Natural killer cell (primary cell): ENCODE data around the gene NAT16. TPM values are rescaled to one million over a fixed set of nuclear protein-coding genes. Genes with fewer than 3 reads are reported as not detected.

Experiments used
- ATAC-seq, 3 donors: fragments of 150-1000 bp in 2 of 3; fragments of 200-7000 bp in 1 of 3; cut with Tn5 transposase; 1 replicate in 1 of 3; 2 replicates in 2 of 3; pipeline ENCODE4 v1.10.0; 2021; ENCODE audit warnings: mild to moderate bottlenecking in 2 of 3, moderate library complexity in 2 of 3
- DNase-seq, 2 donors: peaks; one replicate each; pipeline versions ENCODE4 v3.0.0 to v3.0.0-alpha.2; 2013 to 2021; ENCODE audit warnings: mixed read lengths in 1 of 2
- H3K27ac ChIP-seq: one replicate; pipeline ENCODE4 v1.5.1; 2013; ENCODE audit warnings: mild to moderate bottlenecking, low read length
- H3K27me3 ChIP-seq: one replicate; pipeline ENCODE4 v1.6.1; 2013; ENCODE audit warnings: low read length; ENCODE audit not compliant: control insufficient read depth, insufficient read depth
- H3K36me3 ChIP-seq: one replicate; pipeline ENCODE4 v1.6.1; 2013; ENCODE audit warnings: low read length; ENCODE audit not compliant: control insufficient read depth, insufficient read depth
- H3K4me1 ChIP-seq: one replicate; pipeline ENCODE4 v1.6.1; 2013; ENCODE audit warnings: low read length; ENCODE audit not compliant: control insufficient read depth, insufficient read depth
- H3K4me3 ChIP-seq: one replicate; pipeline ENCODE4 v1.5.1; 2013; ENCODE audit warnings: low read length
- H3K9me3 ChIP-seq: one replicate; pipeline ENCODE4 v1.6.1; 2013; ENCODE audit warnings: low read length; ENCODE audit not compliant: control insufficient read depth, insufficient read depth
- H3K27ac Mint-ChIP-seq, 2 donors: one replicate each; pipeline ENCODE4 v1.8.0; 2022; ENCODE audit warnings: mild to moderate bottlenecking in 2 of 2, mixed read lengths in 2 of 2, moderate library complexity in 1 of 2
- H3K27me3 Mint-ChIP-seq, 2 donors: one replicate each; pipeline ENCODE4 v1.8.0; 2022; ENCODE audit warnings: low read depth in 2 of 2, mixed read lengths in 2 of 2
- H3K36me3 Mint-ChIP-seq: one replicate; pipeline ENCODE4 v1.8.0; 2022; ENCODE audit warnings: mixed read lengths
- H3K4me1 Mint-ChIP-seq, 2 donors: one replicate each; pipeline ENCODE4 v1.8.0; 2022; ENCODE audit warnings: mixed read lengths in 2 of 2
- H3K4me3 Mint-ChIP-seq: one replicate; pipeline ENCODE4 v1.8.0; 2022; ENCODE audit warnings: mild to moderate bottlenecking, moderate library complexity, mixed read lengths
- H3K9me3 Mint-ChIP-seq, 2 donors: one replicate each; pipeline ENCODE4 v1.8.0; 2022; ENCODE audit warnings: mixed read lengths in 2 of 2
- CTCF ChIP-seq: fragments of 200-600 bp; IDR thresholded peaks from one replicate; pipeline ENCODE4 v1.8.0; 2022; ENCODE audit warnings: antibody characterized with exemption
- WGBS: methylation state at CpG from one replicate; pipeline ENCODE4 v1.1.7; 2013; ENCODE audit warnings: missing lambda C conversion rate; ENCODE audit not compliant: insufficient coverage; 5-methylcytosine and 5-hydroxymethylcytosine counted together
- intact Hi-C: fragments of 100-400 bp; cut with micrococcal nuclease; formaldehyde crosslinking; loops from one replicate; pipeline ENCODE4 v1.14.2; 2022
- total RNA-seq, 4 donors: library from RNA; stranded (reverse); fragments of 120-200 nt in 1 of 4; gene quantifications; one replicate each; pipeline versions ENCODE4 v1.2.3 to v1.2.4, GENCODE V29; 2013 to 2022

Gene NAT16
- total RNA-seq, 3 donors from 2014 or later (not counting 1 experiment from before 2014, with no cell fraction given), result not detected

- Histone ChIP-seq H3K36me3 (peaks cover 24% of the 10 kb centered on the region), H3K27ac (no peak overlapping the region), H3K4me1 (peaks cover 12% of the 10 kb centered on the region), H3K9me3 (no peaks in the 10 kb centered on the region), H3K4me3 (no peak overlapping the region), H3K27me3 (no peaks in the 10 kb centered on the region)
- ATAC-seq (no peak), DNase-seq (no peak)
- H3K27ac Mint-ChIP-seq, result no peak overlapping the region
- TF ChIP-seq CTCF, result no peak
- H3K4me1 Mint-ChIP-seq, result peaks cover 13 to 14% of the 10 kb centered on the region in 2 donors
- WGBS, result 99% methylated on average over 8 of the region's 8 CpGs
- no peaks in the 10 kb centered on the region for H3K27me3 Mint-ChIP-seq
- H3K4me3 Mint-ChIP-seq, result no peak overlapping the region
- H3K9me3 Mint-ChIP-seq, result no peaks in the 10 kb centered on the region
- intact Hi-C loops, result no loop called here
- no peaks in the 10 kb centered on the region for H3K36me3 Mint-ChIP-seq
These were observed 31.9 kb upstream of the NAT16 start for GRCh38 chr7:101212014-101212413.

GRCh38 chr7:101211501-101211900 is 31.4 kb upstream of the NAT16 start:
- intact Hi-C loops, result no loop called here
- Histone ChIP-seq H3K27me3 (no peaks in the 10 kb centered on the region), H3K4me1 (peaks cover 7% of the 10 kb centered on the region), H3K9me3 (no peaks in the 10 kb centered on the region), H3K4me3 (no peak overlapping the region), H3K36me3 (peaks cover 24% of the 10 kb centered on the region), H3K27ac (no peak overlapping the region)
- ATAC-seq (no peak), DNase-seq (no peak)
- no peaks in the 10 kb centered on the region for H3K36me3 Mint-ChIP-seq
- H3K4me1 Mint-ChIP-seq, result peaks cover 9 to 10% of the 10 kb centered on the region in 2 donors
- 95% methylated on average over 24 of the region's 24 CpGs for WGBS
- TF ChIP-seq CTCF, result no peak
- no peak overlapping the region for H3K27ac Mint-ChIP-seq
- H3K4me3 Mint-ChIP-seq, result no peak overlapping the region
- H3K27me3 Mint-ChIP-seq, result no peaks in the 10 kb centered on the region
- no peaks in the 10 kb centered on the region for H3K9me3 Mint-ChIP-seq

GRCh38 chr7:101210143-101210542 is 30.1 kb upstream of the NAT16 start:
- DNase-seq (no peak), ATAC-seq (no peak)
- Mint-ChIP-seq H3K27ac (no peak overlapping the region), H3K4me3 (no peak overlapping the region), H3K4me1 (peaks cover 0 to 4% of the 10 kb centered on the region in 2 donors), H3K27me3 (no peaks in the 10 kb centered on the region), H3K36me3 (no peaks in the 10 kb centered on the region), H3K9me3 (no peaks in the 10 kb centered on the region)
- intact Hi-C loops, result no loop called here
- WGBS, result 96% methylated on average over 19 of the region's 19 CpGs
- Histone ChIP-seq H3K27me3 (no peaks in the 10 kb centered on the region), H3K9me3 (no peaks in the 10 kb centered on the region), H3K4me3 (no peak overlapping the region), H3K27ac (no peak overlapping the region), H3K4me1 (no peaks in the 10 kb centered on the region), H3K36me3 (peaks cover 24% of the 10 kb centered on the region)
- TF ChIP-seq CTCF, result no peak

GRCh38 chr7:101208794-101209193 is 28.7 kb upstream of the NAT16 start:
- H3K4me3 Mint-ChIP-seq, result no peak overlapping the region
- Histone ChIP-seq H3K4me3 (no peak overlapping the region), H3K36me3 (peaks cover 19% of the 10 kb centered on the region), H3K27me3 (no peaks in the 10 kb centered on the region), H3K4me1 (peaks cover 5% of the 10 kb centered on the region), H3K27ac (no peak overlapping the region), H3K9me3 (no peaks in the 10 kb centered on the region)
- no peak for TF ChIP-seq CTCF
- no peak overlapping the region for H3K27ac Mint-ChIP-seq
- H3K4me1 Mint-ChIP-seq, result peaks cover 0 to 4% of the 10 kb centered on the region in 2 donors
- DNase-seq (no peak), ATAC-seq (no peak)
- H3K36me3 Mint-ChIP-seq, result no peaks in the 10 kb centered on the region
- peaks cover 6% of the 10 kb centered on the region in 2 donors for H3K27me3 Mint-ChIP-seq
- WGBS, result 98% methylated on average over 14 of the region's 14 CpGs
- H3K9me3 Mint-ChIP-seq, result no peaks in the 10 kb centered on the region
- intact Hi-C loops, result no loop called here
